Suprapubic skin (tissue), 4 donors: ENCODE results near the gene TTC22.

Experiments used
- EP300 ChIP-seq: sonication (generic); formaldehyde crosslinking; IDR thresholded peaks from one replicate; pipeline ENCODE4 v1.6.1; 2017; ENCODE audit warnings: antibody characterized with exemption
- POLR2AphosphoS5 ChIP-seq, 3 donors: sonication (generic); formaldehyde crosslinking; IDR thresholded peaks; one replicate each; pipeline ENCODE4 v1.6.1; 2017; ENCODE audit warnings: antibody characterized with exemption in 3 of 3
- TF ChIP-seq, protein P1 (sequence below), 2 donors: fragments of 200-600 bp in 1 of 2; fragments of 450-650 bp in 1 of 2; sonication (generic) in 1 of 2; IDR thresholded peaks; one replicate each; pipeline ENCODE4 v1.5.1; 2016 to 2019; ENCODE audit warnings: antibody characterized with exemption in 2 of 2, mild to moderate bottlenecking in 1 of 2, moderate library complexity in 1 of 2

DNA sequence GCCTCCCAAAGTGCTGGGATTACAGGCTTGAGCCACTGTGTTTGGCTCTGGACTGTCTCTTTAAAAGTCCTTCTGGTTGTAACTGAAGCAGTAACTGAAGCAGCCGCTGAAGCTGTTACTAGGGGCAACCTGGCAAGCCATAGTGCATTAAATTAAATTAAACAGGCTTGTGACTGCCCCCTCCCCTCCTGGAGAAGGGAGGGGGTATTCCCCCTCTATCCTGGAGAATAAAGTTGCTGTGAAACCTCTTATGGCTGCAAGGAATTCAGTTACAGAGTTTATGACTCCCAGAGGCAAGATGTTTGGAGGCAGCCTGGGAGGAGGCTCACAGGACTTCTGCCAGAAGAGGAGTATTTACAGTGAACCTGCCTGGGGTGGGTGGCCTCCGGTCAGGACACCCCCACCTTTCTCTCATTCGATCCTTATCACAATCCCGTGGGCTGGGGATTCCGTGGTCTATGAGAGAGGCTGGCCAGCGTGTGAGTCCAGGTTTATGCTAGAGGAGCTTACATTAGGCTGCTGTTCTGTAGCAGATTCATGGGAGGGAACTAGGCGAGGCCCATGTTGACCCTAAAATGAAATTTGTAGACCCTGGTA, 8.3 kb downstream of the TTC22 start:
- TF ChIP-seq, protein P1, sequence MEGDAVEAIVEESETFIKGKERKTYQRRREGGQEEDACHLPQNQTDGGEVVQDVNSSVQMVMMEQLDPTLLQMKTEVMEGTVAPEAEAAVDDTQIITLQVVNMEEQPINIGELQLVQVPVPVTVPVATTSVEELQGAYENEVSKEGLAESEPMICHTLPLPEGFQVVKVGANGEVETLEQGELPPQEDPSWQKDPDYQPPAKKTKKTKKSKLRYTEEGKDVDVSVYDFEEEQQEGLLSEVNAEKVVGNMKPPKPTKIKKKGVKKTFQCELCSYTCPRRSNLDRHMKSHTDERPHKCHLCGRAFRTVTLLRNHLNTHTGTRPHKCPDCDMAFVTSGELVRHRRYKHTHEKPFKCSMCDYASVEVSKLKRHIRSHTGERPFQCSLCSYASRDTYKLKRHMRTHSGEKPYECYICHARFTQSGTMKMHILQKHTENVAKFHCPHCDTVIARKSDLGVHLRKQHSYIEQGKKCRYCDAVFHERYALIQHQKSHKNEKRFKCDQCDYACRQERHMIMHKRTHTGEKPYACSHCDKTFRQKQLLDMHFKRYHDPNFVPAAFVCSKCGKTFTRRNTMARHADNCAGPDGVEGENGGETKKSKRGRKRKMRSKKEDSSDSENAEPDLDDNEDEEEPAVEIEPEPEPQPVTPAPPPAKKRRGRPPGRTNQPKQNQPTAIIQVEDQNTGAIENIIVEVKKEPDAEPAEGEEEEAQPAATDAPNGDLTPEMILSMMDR (IDR thresholded peaks at IDR 0.05), result no peak
- TF ChIP-seq POLR2AphosphoS5 (IDR thresholded peaks at IDR 0.05), result no peak
- no peak for TF ChIP-seq EP300
